ENCODE results near the gene SLC12A5.
"Not testable (repeated sequence)": the region's sequence is repeated elsewhere in the genome, so short reads cannot be mapped to it uniquely, and the experiment has no call there.

Gene SLC12A5

GRCh38 chr20:46028772-46029371, at the start of gene SLC12A5:
TSS of gene SLC12A5 (plus strand) at chr20:46029215. CDS start at chr20:46029345, 130 bp downstream.
- DNase-seq, result peak; percentile 39

- no peak for DNase-seq
Measured at GRCh38 chr20:45981261-45981660, 47.8 kb upstream of the SLC12A5 start.

GRCh38 chr20:45983279-45983743, 45.7 kb upstream of the SLC12A5 start:
- DNase-seq, result no peak

GRCh38 chr20:45985573-45985972, 43.4 kb upstream of the SLC12A5 start:
- peak; percentile 32 for DNase-seq

GRCh38 chr20:45987108-45987780, 41.8 kb upstream of the SLC12A5 start:
- peak; percentile 87 for DNase-seq

- DNase-seq, result not testable (repeated sequence)
Measured at GRCh38 chr20:45988830-45989229, 40.2 kb upstream of the SLC12A5 start.

GRCh38 chr20:45991616-45992015, 37.4 kb upstream of the SLC12A5 start:
- no peak for DNase-seq

GRCh38 chr20:45993197-45993951, 35.6 kb upstream of the SLC12A5 start:
- DNase-seq, result no peak

- no peak for DNase-seq
Measured at GRCh38 chr20:45994761-45995493, 34.1 kb upstream of the SLC12A5 start.

GRCh38 chr20:45995495-45996097, 33.4 kb upstream of the SLC12A5 start:
- not testable (repeated sequence) for DNase-seq

GRCh38 chr20:45997187-45997586, 31.8 kb upstream of the SLC12A5 start:
- no peak for DNase-seq

GRCh38 chr20:45998337-45998736, 30.7 kb upstream of the SLC12A5 start:
- no peak for DNase-seq

GRCh38 chr20:45998761-45999160, 30.3 kb upstream of the SLC12A5 start:
- no peak for DNase-seq

- no peak for DNase-seq
Measured at GRCh38 chr20:45999557-46000261, 29.3 kb upstream of the SLC12A5 start.

- DNase-seq, result no peak
Measured at GRCh38 chr20:46000262-46000996, 28.6 kb upstream of the SLC12A5 start.

- DNase-seq, result no peak
Measured at GRCh38 chr20:46001498-46001897, 27.5 kb upstream of the SLC12A5 start.

- no peak for DNase-seq
Measured at GRCh38 chr20:46002008-46002407, 27.0 kb upstream of the SLC12A5 start.

- DNase-seq, result no peak
Measured at GRCh38 chr20:46004187-46004586, 24.8 kb upstream of the SLC12A5 start.

GRCh38 chr20:46004889-46005473, 24.0 kb upstream of the SLC12A5 start:
- no peak for DNase-seq

GRCh38 chr20:46006022-46006705, 22.9 kb upstream of the SLC12A5 start:
- DNase-seq, result no peak

Data from retina (tissue), 1 donor.